HT-29 (cell line): ENCODE measurements around the gene SNRPA. TPM values are rescaled to one million over a fixed set of nuclear protein-coding genes. Genes with fewer than 3 reads are reported as not detected.
A peak's percentile ranks its signal among the peaks of the same experiment; 100 is the strongest.
"Not testable (repeated sequence)": the region's sequence is repeated elsewhere in the genome, so short reads cannot be mapped to it uniquely, and the experiment has no call there.

Experiments used
- DNase-seq: peaks from one replicate; pipeline ENCODE4 v3.0.0-alpha.2; 2015; ENCODE audit warnings: low spot score
- total RNA-seq: library from RNA; depleted of rRNA; stranded (reverse); fragments of >200 nt; shearing (Covaris generic); gene quantifications from 2 replicates; pipeline ENCODE4 v1.2.3, GENCODE V29; 2014

SNRPA gene
- total RNA-seq, 1 experiment from 2014 or later = 361 TPM

GRCh38 chr19:40776364-40776763 is 25.4 kb downstream of the SNRPA start:
- no peak for DNase-seq

GRCh38 chr19:40776932-40777644 is 26.1 kb downstream of the SNRPA start:
- DNase-seq = peak; percentile 100

- no peak for DNase-seq
Observed at GRCh38 chr19:40777645-40777936, 26.6 kb downstream of the SNRPA start.

- peak; percentile 100 for DNase-seq
Observed at GRCh38 chr19:40777937-40778705, 27.1 kb downstream of the SNRPA start, which contains the start of gene RAB4B. Gene RAB4B (plus strand): TSS chr19:40778247. CDS start chr19:40778376, 129 bp downstream.

GRCh38 chr19:40778706-40779284 is 27.8 kb downstream of the SNRPA start:
- no peak for DNase-seq

- no peak for DNase-seq
Observed at GRCh38 chr19:40780582-40780981, 29.6 kb downstream of the SNRPA start.

GRCh38 chr19:40781140-40781539 is 30.1 kb downstream of the SNRPA start:
- no peak for DNase-seq

- DNase-seq = no peak
Observed at GRCh38 chr19:40783711-40784110, 32.7 kb downstream of the SNRPA start.

- DNase-seq = not testable (repeated sequence)
Observed at GRCh38 chr19:40784146-40784545, 33.1 kb downstream of the SNRPA start.

- no peak for DNase-seq
Observed at GRCh38 chr19:40785526-40785925, 34.5 kb downstream of the SNRPA start.

GRCh38 chr19:40786060-40787037 is 35.3 kb downstream of the SNRPA start:
- DNase-seq = no peak

- no peak for DNase-seq
Observed at GRCh38 chr19:40791349-40791748, 40.3 kb downstream of the SNRPA start.

GRCh38 chr19:40791996-40792395 is 41.0 kb downstream of the SNRPA start:
- DNase-seq = peak; percentile 36

GRCh38 chr19:40797166-40797962 is 46.4 kb downstream of the SNRPA start:
- no peak for DNase-seq

GRCh38 chr19:40797963-40798682 is 47.1 kb downstream of the SNRPA start:
- peak; percentile 92 for DNase-seq

GRCh38 chr19:40798683-40799557 is 47.9 kb downstream of the SNRPA start, which contains the start of gene EGLN2:
Gene EGLN2 (plus strand): TSS chr19:40799191. CDS start chr19:40800573, 1,382 bp downstream.
- peak; percentile 100 for DNase-seq

- no peak for DNase-seq
Observed at GRCh38 chr19:40799558-40800338, 48.7 kb downstream of the SNRPA start.
